Activated T-helper 17 cell treated with anti-CD3 and anti-CD28 coated beads, Interleukin-2, amount 50 U/mL, for 72 hours (primary cell): ENCODE measurements around the gene LMBRD2. TPM values are rescaled to one million over a fixed set of nuclear protein-coding genes. Genes with fewer than 3 reads are reported as not detected.

Source experiments
- ATAC-seq: fragments of 150-1000 bp; cut with Tn5 transposase; replicated peaks from 2 replicates; pipeline ENCODE4 v1.10.0; 2021; ENCODE audit warnings: mild to moderate bottlenecking, moderate library complexity
- H3K27ac Mint-ChIP-seq: one replicate; pipeline ENCODE4 v1.8.0; 2022; ENCODE audit warnings: mixed read lengths
- H3K27me3 Mint-ChIP-seq: one replicate; pipeline ENCODE4 v1.8.0; 2022; ENCODE audit warnings: mixed read lengths
- H3K36me3 Mint-ChIP-seq: one replicate; pipeline ENCODE4 v1.8.0; 2022; ENCODE audit warnings: low read depth, mild to moderate bottlenecking, mixed read lengths
- H3K4me1 Mint-ChIP-seq: one replicate; pipeline ENCODE4 v1.8.0; 2022; ENCODE audit warnings: mixed read lengths
- H3K4me3 Mint-ChIP-seq: one replicate; pipeline ENCODE4 v1.8.0; 2022; ENCODE audit warnings: mild to moderate bottlenecking, mixed read lengths
- H3K9me3 Mint-ChIP-seq: one replicate; pipeline ENCODE4 v1.8.0; 2022; ENCODE audit warnings: mixed read lengths
- total RNA-seq, 2 donors: library from RNA; stranded (reverse); gene quantifications; one replicate each; pipeline ENCODE4 v1.2.3, GENCODE V29; 2022

Gene LMBRD2
- total RNA-seq, 2 donors from 2014 or later, result 11.1 to 11.6 TPM

GRCh38 chr5:36059571-36060419 is 91.9 kb downstream of the LMBRD2 start:
- peaks cover 13% of the 10 kb centered on the region for H3K27me3 Mint-ChIP-seq
- H3K9me3 Mint-ChIP-seq, result no peaks in the 10 kb centered on the region
- H3K4me3 Mint-ChIP-seq, result no peak overlapping the region
- no peak overlapping the region for H3K27ac Mint-ChIP-seq
- no peaks in the 10 kb centered on the region for H3K4me1 Mint-ChIP-seq
- no peaks in the 10 kb centered on the region for H3K36me3 Mint-ChIP-seq
- no peak for ATAC-seq

- no peak for ATAC-seq
- no peaks in the 10 kb centered on the region for H3K9me3 Mint-ChIP-seq
- no peak overlapping the region for H3K27ac Mint-ChIP-seq
Measured at GRCh38 chr5:36058776-36059175, 92.9 kb downstream of the LMBRD2 start.

GRCh38 chr5:36057386-36057785 is 94.3 kb downstream of the LMBRD2 start:
- no peaks in the 10 kb centered on the region for H3K9me3 Mint-ChIP-seq
- H3K27ac Mint-ChIP-seq, result no peak overlapping the region
- no peaks in the 10 kb centered on the region for H3K36me3 Mint-ChIP-seq
- no peak for ATAC-seq
- no peaks in the 10 kb centered on the region for H3K4me1 Mint-ChIP-seq
- H3K4me3 Mint-ChIP-seq, result no peak overlapping the region
- peaks cover 13% of the 10 kb centered on the region for H3K27me3 Mint-ChIP-seq

More at GRCh38 chr5:36058776-36059175, 92.9 kb downstream of the LMBRD2 start:
- Mint-ChIP-seq H3K4me1 (no peaks in the 10 kb centered on the region), H3K4me3 (no peak overlapping the region), H3K36me3 (no peaks in the 10 kb centered on the region), H3K27me3 (peaks cover 13% of the 10 kb centered on the region)

GRCh38 chr5:36056422-36056821 is 95.3 kb downstream of the LMBRD2 start:
- no peak overlapping the region for H3K4me3 Mint-ChIP-seq
- H3K27me3 Mint-ChIP-seq, result peaks cover 13% of the 10 kb centered on the region
- no peaks in the 10 kb centered on the region for H3K4me1 Mint-ChIP-seq
- no peaks in the 10 kb centered on the region for H3K9me3 Mint-ChIP-seq
- no peak overlapping the region for H3K27ac Mint-ChIP-seq
- ATAC-seq, result no peak
- H3K36me3 Mint-ChIP-seq, result no peaks in the 10 kb centered on the region

GRCh38 chr5:36055984-36056383 is 95.7 kb downstream of the LMBRD2 start:
- ATAC-seq, result no peak
- no peaks in the 10 kb centered on the region for H3K4me1 Mint-ChIP-seq
- no peaks in the 10 kb centered on the region for H3K36me3 Mint-ChIP-seq
- H3K9me3 Mint-ChIP-seq, result no peaks in the 10 kb centered on the region
- H3K4me3 Mint-ChIP-seq, result no peak overlapping the region
- H3K27me3 Mint-ChIP-seq, result peaks cover 13% of the 10 kb centered on the region
- H3K27ac Mint-ChIP-seq, result no peak overlapping the region

GRCh38 chr5:36054647-36055046 is 97.0 kb downstream of the LMBRD2 start:
- Mint-ChIP-seq H3K9me3 (no peaks in the 10 kb centered on the region), H3K36me3 (no peaks in the 10 kb centered on the region)
- ATAC-seq, result no peak

GRCh38 chr5:36052538-36052937 is 99.1 kb downstream of the LMBRD2 start:
- no peaks in the 10 kb centered on the region for H3K4me1 Mint-ChIP-seq
- ATAC-seq, result no peak

More at GRCh38 chr5:36054647-36055046, 97.0 kb downstream of the LMBRD2 start:
- Mint-ChIP-seq H3K4me1 (no peaks in the 10 kb centered on the region), H3K4me3 (no peak overlapping the region), H3K27me3 (peaks cover 10% of the 10 kb centered on the region), H3K27ac (no peak overlapping the region)

GRCh38 chr5:36049949-36050348 is 101.7 kb downstream of the LMBRD2 start:
- no peak overlapping the region for H3K27ac Mint-ChIP-seq
- no peaks in the 10 kb centered on the region for H3K36me3 Mint-ChIP-seq
- H3K4me3 Mint-ChIP-seq, result no peak overlapping the region
- no peak for ATAC-seq
- H3K27me3 Mint-ChIP-seq, result peaks cover 3% of the 10 kb centered on the region
- H3K4me1 Mint-ChIP-seq, result no peaks in the 10 kb centered on the region
- H3K9me3 Mint-ChIP-seq, result no peaks in the 10 kb centered on the region

More at GRCh38 chr5:36052538-36052937, 99.1 kb downstream of the LMBRD2 start:
- H3K9me3 Mint-ChIP-seq, result no peaks in the 10 kb centered on the region
- H3K27ac Mint-ChIP-seq, result no peak overlapping the region
- H3K4me3 Mint-ChIP-seq, result no peak overlapping the region
- H3K27me3 Mint-ChIP-seq, result peaks cover 8% of the 10 kb centered on the region
- H3K36me3 Mint-ChIP-seq, result no peaks in the 10 kb centered on the region

Other genes with a start within 250 kb of the LMBRD2 start
- gene CAPSL, start 213.3 kb downstream of the LMBRD2 start, total RNA-seq, result 1 to 10 TPM in 1 of 2 donors, not detected in 1; 1.1 TPM
- not detected for gene UGT3A1, start 160.5 kb downstream of the LMBRD2 start, total RNA-seq
- under 1 TPM in 1 of 2 donors, not detected in 1; 0.28 TPM for gene UGT3A2, start 85.0 kb downstream of the LMBRD2 start, total RNA-seq
- 10 to 100 TPM; 32.8 to 53.0 TPM for gene SKP2, start 224 bp upstream of the LMBRD2 start, total RNA-seq
- 10 to 100 TPM in 1 of 2 donors, 1 to 10 TPM in 1; 7.2 to 11.0 TPM for gene NADK2, start 90.0 kb upstream of the LMBRD2 start, total RNA-seq
- not detected for gene RANBP3L, start 150.0 kb upstream of the LMBRD2 start, total RNA-seq